Measurements from ENCODE around the gene CRHR1.
"Not testable (repeated sequence)": the region's sequence is repeated elsewhere in the genome, so short reads cannot be mapped to it uniquely, and the experiment has no call there.

CRHR1 gene

GRCh38 chr17:45857977-45858708 is 74.0 kb downstream of the CRHR1 start:
- no peak for DNase-seq (ENCODE audit: extremely low read depth, low read depth)
- TF ChIP-seq CTCF (IDR thresholded peaks at IDR 0.05; ENCODE audit: low read depth, low read length): no peak

- DNase-seq (ENCODE audit: extremely low read depth, low read depth): no peak
- no peak for TF ChIP-seq CTCF (IDR thresholded peaks at IDR 0.05; ENCODE audit: low read depth, low read length)
These were observed 77.0 kb downstream of the CRHR1 start for GRCh38 chr17:45861165-45861564.

- not testable (repeated sequence) for DNase-seq (ENCODE audit: extremely low read depth, low read depth)
These were observed 78.0 kb downstream of the CRHR1 start for GRCh38 chr17:45862127-45862526.

- no peak for TF ChIP-seq CTCF (IDR thresholded peaks at IDR 0.05; ENCODE audit: low read depth, low read length)
- no peak for DNase-seq (ENCODE audit: extremely low read depth, low read depth)
These were observed 79.9 kb downstream of the CRHR1 start for GRCh38 chr17:45863857-45864654.

- no peak for TF ChIP-seq CTCF (IDR thresholded peaks at IDR 0.05; ENCODE audit: low read depth, low read length)
- no peak for DNase-seq (ENCODE audit: extremely low read depth, low read depth)
These were observed 83.1 kb downstream of the CRHR1 start for GRCh38 chr17:45867171-45867570.

GRCh38 chr17:45867702-45868101 is 83.6 kb downstream of the CRHR1 start:
- TF ChIP-seq CTCF (IDR thresholded peaks at IDR 0.05; ENCODE audit: low read depth, low read length): no peak
- no peak for DNase-seq (ENCODE audit: extremely low read depth, low read depth)

- TF ChIP-seq CTCF (IDR thresholded peaks at IDR 0.05; ENCODE audit: low read depth, low read length): no peak
- no peak for DNase-seq (ENCODE audit: extremely low read depth, low read depth)
These were observed 84.2 kb downstream of the CRHR1 start for GRCh38 chr17:45868276-45868675.
